Panc1 (cell line): ENCODE data around the gene DNAL4. TPM values are rescaled to one million over a fixed set of nuclear protein-coding genes. Genes with fewer than 3 reads are reported as not detected.
A peak's percentile ranks its signal among the peaks of the same experiment; 100 is the strongest.

Experiments
- ATAC-seq: fragments of 200-7000 bp; cut with Tn5 transposase; 2 replicates; pipeline ENCODE4 v1.9.1; 2020; ENCODE audit warnings: mild to moderate bottlenecking, moderate library complexity
- BruUV-seq: library from RNA; stranded (reverse); fragments of 400-500 nt; replicated peaks from 2 replicates; lab custom pipeline; 2021; lab: Mats Ljungman, UMichigan
- CTCF ChIA-PET: fragments of 300-600 bp; sonication (Branson Sonifier 250); formaldehyde crosslinking; loops from one replicate; lab custom pipeline; 2022; ENCODE audit warnings: antibody characterized with exemption; lab: Charles Lee
- POLR2A ChIA-PET: fragments of 300-600 bp; sonication (Branson Sonifier 250); formaldehyde crosslinking; loops from one replicate; lab custom pipeline; 2022; ENCODE audit warnings: antibody characterized with exemption; lab: Charles Lee
- DNase-seq: peaks from one replicate; pipeline ENCODE4 v3.0.0-alpha.2; 2010; ENCODE audit warnings: low read depth, low spot score
- H3K27ac ChIP-seq: 2 replicates; pipeline ENCODE4 v1.5.1; 2011; ENCODE audit warnings: mild to moderate bottlenecking, low read length, inconsistent platforms
- H3K27me3 ChIP-seq: fragments of 200-500 bp; sonication (Bioruptor generic); 2 replicates; pipeline ENCODE4 v1.6.0; 2014; ENCODE audit warnings: low read length, inconsistent platforms; ENCODE audit not compliant: control insufficient read depth, insufficient read depth
- H3K36me3 ChIP-seq: fragments of 200-500 bp; sonication (Bioruptor generic); 2 replicates; pipeline ENCODE4 v1.5.1; 2014; ENCODE audit warnings: inconsistent platforms, mild to moderate bottlenecking, low read length, moderate library complexity; ENCODE audit not compliant: control insufficient read depth, insufficient read depth
- H3K4me1 ChIP-seq: 2 replicates; pipeline ENCODE4 v1.5.1; 2011; ENCODE audit warnings: inconsistent platforms, mild to moderate bottlenecking, low read length, moderate library complexity; ENCODE audit not compliant: control insufficient read depth, insufficient read depth
- H3K4me3 ChIP-seq, 2 experiments: 2 replicates each; pipeline ENCODE4 v1.5.1; 2011 to 2012; ENCODE audit warnings: low read depth in 2 of 2, low read length in 2 of 2, mild to moderate bottlenecking in 2 of 2, inconsistent platforms in 1 of 2, moderate library complexity in 1 of 2
- H3K9me3 ChIP-seq: fragments of 200-500 bp; sonication (Bioruptor generic); 2 replicates; pipeline ENCODE4 v1.5.1; 2014; ENCODE audit warnings: low read depth, mild to moderate bottlenecking, inconsistent platforms, low read length, moderate library complexity; ENCODE audit not compliant: control insufficient read depth, insufficient read depth
- POLR2AphosphoS5 ChIP-seq: IDR thresholded peaks from 2 replicates; pipeline ENCODE4 v1.6.1; 2012; ENCODE audit warnings: mild to moderate bottlenecking, low read depth, low read length, moderate library complexity
- SIN3A ChIP-seq: IDR thresholded peaks from 2 replicates; pipeline ENCODE4 v1.6.1; 2012; ENCODE audit warnings: low read depth, mild to moderate bottlenecking, low read length, moderate library complexity, borderline replicate concordance; ENCODE audit not compliant: insufficient read depth
- TCF7L2 ChIP-seq: IDR thresholded peaks from 2 replicates; pipeline ENCODE4 v1.6.1; 2011; ENCODE audit warnings: mild to moderate bottlenecking, low read depth, low read length, inconsistent platforms
- in situ Hi-C: cut with HindIII; loops from 2 replicates; pipeline ENCODE4 v1.10.0; 2016; ENCODE audit warnings: low sequenced_read_pairs, low pct_unique_long_range_greater_than_20kb
- intact Hi-C: fragments of 100-400 bp; cut with micrococcal nuclease; formaldehyde crosslinking; loops from one replicate; pipeline ENCODE4 v1.10.0; 2022; ENCODE audit not compliant: unreplicated experiment
- total RNA-seq: library from RNA; stranded (reverse); gene quantifications from one replicate; pipeline ENCODE4 v1.2.1, GENCODE V29; 2021; ENCODE audit not compliant: unreplicated experiment
- TF ChIP-seq, protein P1 (sequence below): fragments of 450-650 bp; IDR thresholded peaks from 2 replicates; pipeline ENCODE4 v1.5.1; 2017; ENCODE audit warnings: mild to moderate bottlenecking
- TF ChIP-seq, protein P2 (sequence below), 2 experiments: IDR thresholded peaks; 2 replicates each; pipeline ENCODE4 v1.6.1; 2011 to 2012; ENCODE audit warnings: low read depth in 2 of 2, control low read depth in 1 of 2, low read length in 1 of 2, mild to moderate bottlenecking in 1 of 2, moderate library complexity in 1 of 2; ENCODE audit not compliant: insufficient read depth in 1 of 2

The DNAL4 gene
- total RNA-seq, 1 experiment from 2014 or later: 10.5 TPM

DNA sequence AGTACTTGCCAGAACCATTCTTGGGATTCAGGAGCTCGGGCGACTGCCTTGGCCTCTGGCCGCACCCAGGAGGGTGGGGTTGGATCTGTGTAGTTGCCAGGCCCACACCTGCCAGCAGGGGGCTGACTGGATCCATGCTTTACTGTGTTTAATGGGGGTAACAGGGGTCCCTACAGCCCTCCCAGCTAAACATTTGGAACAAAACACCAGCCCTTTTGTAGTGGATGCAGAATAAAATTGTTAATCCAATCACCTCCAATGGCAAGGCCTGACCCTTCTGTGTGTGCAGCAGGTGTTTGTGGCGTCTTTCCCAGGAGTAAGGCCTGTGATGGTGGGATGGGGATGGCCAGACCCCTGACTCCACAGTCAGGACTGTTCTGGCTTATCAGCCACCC is 60.6 kb downstream of the DNAL4 start:
- no TSS peak for BruUV-seq
- Histone ChIP-seq H3K4me3 (no peak overlapping the region), H3K9me3 (no peaks in the 10 kb centered on the region), H3K27me3 (no peaks in the 10 kb centered on the region), H3K36me3 (no peaks in the 10 kb centered on the region; the same call in 1 of the 2 replicates), H3K4me1 (no peaks in the 10 kb centered on the region), H3K27ac (no peak overlapping the region)
- in situ Hi-C loops (no loop called here), intact Hi-C loops (no loop called here)
- POLR2A ChIA-PET: no interaction called here
- CTCF ChIA-PET: interaction anchor here (1.0 kb wide), 1 partner anchor 10 kb away, joined by 3 read pairs; no protein-coding TSS in a partner anchor
- ATAC-seq (peak; percentile 61), DNase-seq (no peak)
- TF ChIP-seq, protein P1, sequence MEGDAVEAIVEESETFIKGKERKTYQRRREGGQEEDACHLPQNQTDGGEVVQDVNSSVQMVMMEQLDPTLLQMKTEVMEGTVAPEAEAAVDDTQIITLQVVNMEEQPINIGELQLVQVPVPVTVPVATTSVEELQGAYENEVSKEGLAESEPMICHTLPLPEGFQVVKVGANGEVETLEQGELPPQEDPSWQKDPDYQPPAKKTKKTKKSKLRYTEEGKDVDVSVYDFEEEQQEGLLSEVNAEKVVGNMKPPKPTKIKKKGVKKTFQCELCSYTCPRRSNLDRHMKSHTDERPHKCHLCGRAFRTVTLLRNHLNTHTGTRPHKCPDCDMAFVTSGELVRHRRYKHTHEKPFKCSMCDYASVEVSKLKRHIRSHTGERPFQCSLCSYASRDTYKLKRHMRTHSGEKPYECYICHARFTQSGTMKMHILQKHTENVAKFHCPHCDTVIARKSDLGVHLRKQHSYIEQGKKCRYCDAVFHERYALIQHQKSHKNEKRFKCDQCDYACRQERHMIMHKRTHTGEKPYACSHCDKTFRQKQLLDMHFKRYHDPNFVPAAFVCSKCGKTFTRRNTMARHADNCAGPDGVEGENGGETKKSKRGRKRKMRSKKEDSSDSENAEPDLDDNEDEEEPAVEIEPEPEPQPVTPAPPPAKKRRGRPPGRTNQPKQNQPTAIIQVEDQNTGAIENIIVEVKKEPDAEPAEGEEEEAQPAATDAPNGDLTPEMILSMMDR: peak; percentile 82
- no peak for TF ChIP-seq TCF7L2

DNA sequence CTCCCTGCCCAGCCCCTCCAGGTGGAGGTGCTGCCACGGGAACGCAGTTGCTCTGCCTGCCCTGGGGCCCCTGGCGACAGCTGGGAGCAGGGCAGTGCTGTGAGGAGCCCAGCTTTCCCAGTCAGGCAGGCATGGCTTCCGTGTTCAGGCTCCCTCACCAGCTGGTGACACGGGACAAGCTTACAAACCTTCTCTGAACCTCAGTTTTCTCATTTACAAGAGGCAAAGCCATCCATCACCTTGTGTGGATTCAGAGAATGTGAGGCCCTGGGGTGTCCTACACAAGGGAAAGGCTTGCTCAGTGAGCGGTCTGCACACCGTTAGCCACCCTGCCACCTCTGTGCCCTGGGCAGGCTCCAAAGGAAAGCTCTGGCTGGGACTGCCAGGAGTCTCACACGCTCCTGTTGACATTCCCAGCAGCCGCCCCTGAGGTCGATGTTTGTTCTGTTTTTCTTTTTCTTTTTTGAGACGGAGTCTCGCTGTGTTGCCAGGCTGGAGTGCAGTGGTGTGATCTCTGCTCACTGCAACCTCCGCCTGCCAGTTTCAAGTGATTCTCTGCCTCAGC is 61.6 kb downstream of the DNAL4 start:
- no peak overlapping the region for H3K27ac ChIP-seq
- no peaks in the 10 kb centered on the region for H3K9me3 ChIP-seq
- no peaks in the 10 kb centered on the region for H3K4me1 ChIP-seq
- intact Hi-C loops (no loop called here), in situ Hi-C loops (no loop called here)
- ATAC-seq (no peak; the same call in 1 of the 2 replicates), DNase-seq (no peak)
- ChIA-PET CTCF (interaction anchor here (1.0 kb wide), 1 partner anchor 9 kb away, joined by 3 read pairs; no protein-coding TSS in a partner anchor), POLR2A (no interaction called here)
- no peaks in the 10 kb centered on the region; the same call in 1 of the 2 replicates for H3K36me3 ChIP-seq
- TF ChIP-seq, protein P1: no peak
- TF ChIP-seq, protein P2, sequence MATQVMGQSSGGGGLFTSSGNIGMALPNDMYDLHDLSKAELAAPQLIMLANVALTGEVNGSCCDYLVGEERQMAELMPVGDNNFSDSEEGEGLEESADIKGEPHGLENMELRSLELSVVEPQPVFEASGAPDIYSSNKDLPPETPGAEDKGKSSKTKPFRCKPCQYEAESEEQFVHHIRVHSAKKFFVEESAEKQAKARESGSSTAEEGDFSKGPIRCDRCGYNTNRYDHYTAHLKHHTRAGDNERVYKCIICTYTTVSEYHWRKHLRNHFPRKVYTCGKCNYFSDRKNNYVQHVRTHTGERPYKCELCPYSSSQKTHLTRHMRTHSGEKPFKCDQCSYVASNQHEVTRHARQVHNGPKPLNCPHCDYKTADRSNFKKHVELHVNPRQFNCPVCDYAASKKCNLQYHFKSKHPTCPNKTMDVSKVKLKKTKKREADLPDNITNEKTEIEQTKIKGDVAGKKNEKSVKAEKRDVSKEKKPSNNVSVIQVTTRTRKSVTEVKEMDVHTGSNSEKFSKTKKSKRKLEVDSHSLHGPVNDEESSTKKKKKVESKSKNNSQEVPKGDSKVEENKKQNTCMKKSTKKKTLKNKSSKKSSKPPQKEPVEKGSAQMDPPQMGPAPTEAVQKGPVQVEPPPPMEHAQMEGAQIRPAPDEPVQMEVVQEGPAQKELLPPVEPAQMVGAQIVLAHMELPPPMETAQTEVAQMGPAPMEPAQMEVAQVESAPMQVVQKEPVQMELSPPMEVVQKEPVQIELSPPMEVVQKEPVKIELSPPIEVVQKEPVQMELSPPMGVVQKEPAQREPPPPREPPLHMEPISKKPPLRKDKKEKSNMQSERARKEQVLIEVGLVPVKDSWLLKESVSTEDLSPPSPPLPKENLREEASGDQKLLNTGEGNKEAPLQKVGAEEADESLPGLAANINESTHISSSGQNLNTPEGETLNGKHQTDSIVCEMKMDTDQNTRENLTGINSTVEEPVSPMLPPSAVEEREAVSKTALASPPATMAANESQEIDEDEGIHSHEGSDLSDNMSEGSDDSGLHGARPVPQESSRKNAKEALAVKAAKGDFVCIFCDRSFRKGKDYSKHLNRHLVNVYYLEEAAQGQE (IDR thresholded peaks at IDR 0.05; ENCODE audit: insufficient read depth in 1 of 2, low read depth in 2 of 2, low read length in 1 of 2): no peak
- TF ChIP-seq SIN3A: no peak
- no peak for TF ChIP-seq POLR2AphosphoS5
- no peak for TF ChIP-seq TCF7L2
- no peaks in the 10 kb centered on the region for H3K27me3 ChIP-seq
- no TSS peak for BruUV-seq
- no peak overlapping the region for H3K4me3 ChIP-seq
